Ascending aorta (tissue), 2 donors: ENCODE results near the gene PHPT1. TPM values are rescaled to one million over a fixed set of nuclear protein-coding genes. Genes with fewer than 3 reads are reported as not detected.

Experiments
- DNase-seq, 2 donors: peaks; one replicate each; pipeline ENCODE4 v3.0.0-alpha.2; 2019; ENCODE audit warnings: low spot score in 2 of 2
- H3K27ac ChIP-seq, 2 donors: fragments of 200-600 bp; sonication (generic); one replicate each; pipeline ENCODE4 v1.5.1; 2016 to 2017; ENCODE audit warnings: mild to moderate bottlenecking in 1 of 2
- H3K27me3 ChIP-seq: fragments of 200-600 bp; sonication (generic); one replicate; pipeline ENCODE4 v1.5.1; 2017
- H3K36me3 ChIP-seq, 2 donors: fragments of 200-600 bp; sonication (generic); one replicate each; pipeline ENCODE4 v1.5.1; 2016
- H3K4me1 ChIP-seq, 2 donors: fragments of 200-600 bp; sonication (generic); one replicate each; pipeline ENCODE4 v1.5.1; 2016 to 2017; ENCODE audit warnings: mild to moderate bottlenecking in 1 of 2
- H3K4me3 ChIP-seq, 2 donors: fragments of 200-600 bp; sonication (generic); one replicate each; pipeline ENCODE4 v1.5.1; 2016 to 2017; ENCODE audit warnings: mild to moderate bottlenecking in 1 of 2
- H3K9me3 ChIP-seq, 2 donors: fragments of 200-600 bp; sonication (generic); one replicate each; pipeline ENCODE4 v1.5.1; 2016
- CTCF ChIP-seq, 3 experiments: fragments of 200-600 bp in 2 of 3; fragments of 450-650 bp in 1 of 3; sonication (generic) in 2 of 3; IDR thresholded peaks; one replicate each; pipeline ENCODE4 v1.5.1; 2016 to 2019; ENCODE audit warnings: antibody characterized with exemption in 3 of 3, mild to moderate bottlenecking in 1 of 3, moderate library complexity in 1 of 3
- intact Hi-C: fragments of 100-400 bp; cut with DNase I; formaldehyde crosslinking; loops from one replicate; pipeline ENCODE4 v1.15.1; 2023
- total RNA-seq: library from RNA; depleted of rRNA; stranded (reverse); fragments of >200 nt; gene quantifications from one replicate; pipeline ENCODE4 v1.1.0, GENCODE V29; 2016

PHPT1 gene
- total RNA-seq, 1 donor from 2014 or later: 108 TPM

- no peaks in the 10 kb centered on the region for H3K9me3 ChIP-seq
- H3K36me3 ChIP-seq: peaks cover 13 to 23% of the 10 kb centered on the region in 2 donors
- H3K4me1 ChIP-seq: no peaks in the 10 kb centered on the region
- no peak for TF ChIP-seq CTCF (IDR thresholded peaks at IDR 0.05)
- H3K27ac ChIP-seq: no peak overlapping the region
- no peak overlapping the region for H3K4me3 ChIP-seq
- no peaks in the 10 kb centered on the region for H3K27me3 ChIP-seq
- intact Hi-C loops: no loop called here
- no peak for DNase-seq
These were observed 46.8 kb downstream of the PHPT1 start for GRCh38 chr9:136896027-136896426.

GRCh38 chr9:136898483-136899100 lies 49.4 kb downstream of the PHPT1 start:
- no peak overlapping the region for H3K4me3 ChIP-seq
- H3K27ac ChIP-seq: no peak overlapping the region
- H3K36me3 ChIP-seq: peaks cover 5 to 23% of the 10 kb centered on the region in 2 donors
- intact Hi-C loops: no loop called here
- H3K27me3 ChIP-seq: no peaks in the 10 kb centered on the region
- H3K9me3 ChIP-seq: no peaks in the 10 kb centered on the region
- TF ChIP-seq CTCF (IDR thresholded peaks at IDR 0.05): no peak
- no peak for DNase-seq
- H3K4me1 ChIP-seq: peaks cover 8 to 17% of the 10 kb centered on the region in 2 donors

GRCh38 chr9:136899196-136899595 lies 50.0 kb downstream of the PHPT1 start:
- intact Hi-C loops: no loop called here
- TF ChIP-seq CTCF (IDR thresholded peaks at IDR 0.05): no peak

GRCh38 chr9:136900556-136900955 lies 51.3 kb downstream of the PHPT1 start:
- intact Hi-C loops: no loop called here
- Histone ChIP-seq H3K36me3 (peaks cover 5 to 17% of the 10 kb centered on the region in 2 donors), H3K4me3 (no peak overlapping the region), H3K27ac (no peak overlapping the region), H3K4me1 (peaks cover 8 to 17% of the 10 kb centered on the region in 2 donors), H3K27me3 (no peaks in the 10 kb centered on the region), H3K9me3 (no peaks in the 10 kb centered on the region)
- no peak for TF ChIP-seq CTCF (IDR thresholded peaks at IDR 0.05)
- DNase-seq: no peak

More at GRCh38 chr9:136899196-136899595, 50.0 kb downstream of the PHPT1 start:
- H3K4me3 ChIP-seq: no peak overlapping the region
- no peaks in the 10 kb centered on the region for H3K9me3 ChIP-seq
- H3K27me3 ChIP-seq: no peaks in the 10 kb centered on the region
- no peak for DNase-seq
- no peak overlapping the region for H3K27ac ChIP-seq
- H3K36me3 ChIP-seq: peaks cover 5 to 23% of the 10 kb centered on the region in 2 donors
- peaks cover 8 to 17% of the 10 kb centered on the region in 2 donors for H3K4me1 ChIP-seq

Other genes starting within 250 kb of the PHPT1 start
- 443 TPM for gene EGFL7, start 186.5 kb upstream of the PHPT1 start, total RNA-seq
- 129 TPM for gene AGPAT2, start 162.0 kb upstream of the PHPT1 start, total RNA-seq
- gene DIPK1B, start 136.8 kb upstream of the PHPT1 start, total RNA-seq: 86.2 TPM
- 28.5 TPM for gene LCN10, start 106.5 kb upstream of the PHPT1 start, total RNA-seq
- 130 TPM for gene LCN6, start 100.9 kb upstream of the PHPT1 start, total RNA-seq
- not detected for gene LCN8, start 91.2 kb upstream of the PHPT1 start, total RNA-seq
- not detected for gene LCN15, start 84.9 kb upstream of the PHPT1 start, total RNA-seq
- 10.9 TPM for gene TMEM141, start 58.1 kb upstream of the PHPT1 start, total RNA-seq
- gene CCDC183, start 53.1 kb upstream of the PHPT1 start, total RNA-seq: not detected
- 70.9 TPM for gene RABL6, start 41.5 kb upstream of the PHPT1 start, total RNA-seq
- 5.9 TPM for gene AJM1, start 6.9 kb upstream of the PHPT1 start, total RNA-seq
- gene MAMDC4, start 2.9 kb downstream of the PHPT1 start, total RNA-seq: 5.0 TPM
- gene EDF1, start 16.9 kb downstream of the PHPT1 start, total RNA-seq: 140 TPM
- gene TRAF2, start 37.1 kb downstream of the PHPT1 start, total RNA-seq: 4.4 TPM
- 421 TPM for gene FBXW5, start 95.3 kb downstream of the PHPT1 start, total RNA-seq
- 8.6 TPM for gene C8G, start 95.8 kb downstream of the PHPT1 start, total RNA-seq
- not detected for gene LCN12, start 102.9 kb downstream of the PHPT1 start, total RNA-seq
- 68.3 TPM for gene PTGDS, start 128.1 kb downstream of the PHPT1 start, total RNA-seq
- gene LCNL1, start 133.6 kb downstream of the PHPT1 start, total RNA-seq: not detected
- gene PAXX, start 143.0 kb downstream of the PHPT1 start, total RNA-seq: 87.0 TPM
- gene CLIC3, start 147.2 kb downstream of the PHPT1 start, total RNA-seq: 2.8 TPM
- 102 TPM for gene ABCA2, start 178.8 kb downstream of the PHPT1 start, total RNA-seq
- not detected for gene FUT7, start 182.7 kb downstream of the PHPT1 start, total RNA-seq
- gene NPDC1, start 196.8 kb downstream of the PHPT1 start, total RNA-seq: 579 TPM
- gene ENTPD2, start 204.7 kb downstream of the PHPT1 start, total RNA-seq: not detected
- 8.7 TPM for gene SAPCD2, start 221.1 kb downstream of the PHPT1 start, total RNA-seq
- 17.1 TPM for gene UAP1L1, start 228.1 kb downstream of the PHPT1 start, total RNA-seq
- 85.3 TPM for gene MAN1B1, start 237.6 kb downstream of the PHPT1 start, total RNA-seq